ENCODE measurements around the gene PTPA. TPM values are rescaled to one million over a fixed set of nuclear protein-coding genes. Genes with fewer than 3 reads are reported as not detected.

The PTPA gene
- total RNA-seq, 1 donor from 2014 or later, result 166 TPM

DNA sequence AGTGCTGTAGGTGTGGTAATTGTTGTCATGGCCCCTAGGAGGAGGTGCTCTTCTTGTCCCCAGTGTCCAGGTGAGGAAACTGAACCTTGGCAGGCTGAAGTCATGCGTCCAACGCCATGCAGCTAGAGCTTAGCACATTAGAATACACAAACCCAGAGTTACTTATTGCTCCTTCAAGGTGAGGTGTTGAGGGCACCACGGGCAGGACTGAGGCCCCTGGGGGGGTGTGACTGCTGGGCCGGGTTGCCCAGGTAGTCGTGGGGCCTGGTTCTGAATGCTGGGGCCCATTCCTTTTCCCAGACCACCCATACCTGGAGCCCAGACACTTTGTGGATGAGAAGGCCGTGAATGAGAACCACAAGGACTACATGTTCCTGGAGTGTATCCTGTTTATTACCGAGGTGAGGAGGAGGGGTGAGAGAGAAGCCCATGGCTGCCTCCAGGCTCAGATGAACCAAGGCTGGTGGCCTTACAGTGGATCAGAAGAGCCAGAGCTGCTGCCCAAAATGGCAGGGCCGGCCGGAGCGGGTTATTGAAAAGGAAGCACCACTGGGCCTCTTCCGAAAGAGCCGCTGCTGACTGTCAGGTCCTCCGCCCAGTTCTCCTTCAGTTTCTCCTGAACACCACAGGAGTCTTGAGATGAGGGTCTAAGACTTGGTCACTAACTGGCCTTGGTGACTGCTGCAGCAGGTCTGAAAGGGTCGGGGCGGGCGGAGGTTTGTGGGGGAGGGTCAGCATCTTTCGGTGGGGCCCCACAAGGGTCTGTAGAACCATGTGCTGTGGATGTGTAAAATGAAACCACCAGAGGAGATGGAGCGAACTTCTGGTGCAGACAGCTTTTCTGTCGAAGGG, 26.3 kb downstream of the PTPA start:
- Mint-ChIP-seq H3K27me3 (ENCODE audit: unreplicated experiment) (peaks cover 12% of the 10 kb centered on the region), H3K4me1 (ENCODE audit: low read depth, unreplicated experiment) (peaks cover 45% of the 10 kb centered on the region), H3K4me3 (ENCODE audit: unreplicated experiment) (peak overlapping the region; percentile 42), H3K36me3 (ENCODE audit: unreplicated experiment) (no peaks in the 10 kb centered on the region), H3K27ac (ENCODE audit: unreplicated experiment) (peak overlapping the region; percentile 76), H3K9me3 (ENCODE audit: unreplicated experiment) (peaks cover 13% of the 10 kb centered on the region)
- no peak for DNase-seq
- TF ChIP-seq, protein P1, sequence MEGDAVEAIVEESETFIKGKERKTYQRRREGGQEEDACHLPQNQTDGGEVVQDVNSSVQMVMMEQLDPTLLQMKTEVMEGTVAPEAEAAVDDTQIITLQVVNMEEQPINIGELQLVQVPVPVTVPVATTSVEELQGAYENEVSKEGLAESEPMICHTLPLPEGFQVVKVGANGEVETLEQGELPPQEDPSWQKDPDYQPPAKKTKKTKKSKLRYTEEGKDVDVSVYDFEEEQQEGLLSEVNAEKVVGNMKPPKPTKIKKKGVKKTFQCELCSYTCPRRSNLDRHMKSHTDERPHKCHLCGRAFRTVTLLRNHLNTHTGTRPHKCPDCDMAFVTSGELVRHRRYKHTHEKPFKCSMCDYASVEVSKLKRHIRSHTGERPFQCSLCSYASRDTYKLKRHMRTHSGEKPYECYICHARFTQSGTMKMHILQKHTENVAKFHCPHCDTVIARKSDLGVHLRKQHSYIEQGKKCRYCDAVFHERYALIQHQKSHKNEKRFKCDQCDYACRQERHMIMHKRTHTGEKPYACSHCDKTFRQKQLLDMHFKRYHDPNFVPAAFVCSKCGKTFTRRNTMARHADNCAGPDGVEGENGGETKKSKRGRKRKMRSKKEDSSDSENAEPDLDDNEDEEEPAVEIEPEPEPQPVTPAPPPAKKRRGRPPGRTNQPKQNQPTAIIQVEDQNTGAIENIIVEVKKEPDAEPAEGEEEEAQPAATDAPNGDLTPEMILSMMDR (IDR thresholded peaks at IDR 0.05; ENCODE audit: partially characterized antibody, unreplicated experiment), result no peak

DNA sequence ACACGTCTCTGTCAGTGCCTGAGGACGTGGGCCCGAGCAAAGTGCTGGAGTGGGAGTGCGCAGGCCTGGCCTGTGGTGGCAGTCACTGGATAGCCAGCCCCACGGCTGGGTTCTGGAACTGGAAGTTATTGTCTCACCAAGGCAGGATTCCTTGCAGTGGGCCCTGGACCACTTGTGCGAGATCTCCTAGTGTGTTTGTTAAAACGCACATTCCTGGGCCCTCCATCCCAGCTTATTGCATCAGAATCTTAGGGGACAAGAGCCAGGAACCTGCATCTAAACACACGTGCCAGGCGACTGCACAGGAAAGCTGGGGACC, 26.9 kb downstream of the PTPA start:
- peak overlapping the region; percentile 72 for H3K27ac Mint-ChIP-seq (ENCODE audit: unreplicated experiment)
- peaks cover 12% of the 10 kb centered on the region for H3K27me3 Mint-ChIP-seq (ENCODE audit: unreplicated experiment)
- H3K4me1 Mint-ChIP-seq (ENCODE audit: low read depth, unreplicated experiment), result peaks cover 50% of the 10 kb centered on the region
- peaks cover 13% of the 10 kb centered on the region for H3K9me3 Mint-ChIP-seq (ENCODE audit: unreplicated experiment)
- no peak for DNase-seq
- H3K4me3 Mint-ChIP-seq (ENCODE audit: unreplicated experiment), result peak overlapping the region; percentile 42
- no peaks in the 10 kb centered on the region for H3K36me3 Mint-ChIP-seq (ENCODE audit: unreplicated experiment)
- TF ChIP-seq, protein P1 (IDR thresholded peaks at IDR 0.05; ENCODE audit: partially characterized antibody, unreplicated experiment), result no peak

DNA sequence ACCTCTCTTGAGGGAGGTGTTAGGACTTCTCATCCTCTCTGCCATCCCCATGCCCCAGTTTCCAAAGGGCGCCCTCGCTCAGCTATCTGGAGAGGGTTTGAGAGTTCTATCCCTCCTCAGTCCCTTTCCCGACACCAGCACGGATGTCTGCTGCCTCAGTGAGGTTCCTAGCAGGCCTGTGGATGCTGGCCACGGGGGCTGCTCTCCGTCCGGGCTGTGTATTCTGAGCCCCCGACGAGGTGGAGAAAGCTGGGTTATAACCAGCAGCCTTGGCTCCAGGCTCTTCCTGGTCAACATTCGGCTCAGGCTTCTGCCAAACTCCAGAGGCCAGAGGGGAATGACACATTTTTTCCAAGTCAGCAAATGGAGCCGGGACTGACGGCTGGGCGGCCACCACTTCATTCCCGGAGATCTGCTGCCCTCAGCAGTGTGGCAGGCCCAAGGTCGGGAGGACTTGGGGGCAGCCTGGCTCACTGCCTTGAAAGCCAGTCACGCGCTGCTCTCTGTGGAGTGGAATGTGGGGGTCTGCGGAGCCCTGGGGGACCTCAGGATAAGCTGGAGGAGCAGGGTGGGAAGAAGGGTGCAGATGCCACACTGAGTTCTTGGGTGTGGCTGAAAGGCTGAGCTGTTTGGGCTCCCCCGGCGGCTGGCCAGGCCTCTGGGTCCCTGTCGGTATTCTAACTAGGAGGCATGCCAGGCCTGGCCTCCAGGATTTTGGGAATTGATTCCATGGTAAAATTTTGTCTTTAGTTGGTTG, 27.4 kb downstream of the PTPA start:
- Mint-ChIP-seq H3K4me3 (ENCODE audit: unreplicated experiment) (peak overlapping the region; percentile 79), H3K27me3 (ENCODE audit: unreplicated experiment) (peaks cover 12% of the 10 kb centered on the region), H3K36me3 (ENCODE audit: unreplicated experiment) (no peaks in the 10 kb centered on the region), H3K4me1 (ENCODE audit: low read depth, unreplicated experiment) (peaks cover 49% of the 10 kb centered on the region), H3K27ac (ENCODE audit: unreplicated experiment) (peak overlapping the region; percentile 96), H3K9me3 (ENCODE audit: unreplicated experiment) (peaks cover 13% of the 10 kb centered on the region)
- DNase-seq, result no peak
- TF ChIP-seq, protein P1 (IDR thresholded peaks at IDR 0.05; ENCODE audit: partially characterized antibody, unreplicated experiment), result no peak

DNA sequence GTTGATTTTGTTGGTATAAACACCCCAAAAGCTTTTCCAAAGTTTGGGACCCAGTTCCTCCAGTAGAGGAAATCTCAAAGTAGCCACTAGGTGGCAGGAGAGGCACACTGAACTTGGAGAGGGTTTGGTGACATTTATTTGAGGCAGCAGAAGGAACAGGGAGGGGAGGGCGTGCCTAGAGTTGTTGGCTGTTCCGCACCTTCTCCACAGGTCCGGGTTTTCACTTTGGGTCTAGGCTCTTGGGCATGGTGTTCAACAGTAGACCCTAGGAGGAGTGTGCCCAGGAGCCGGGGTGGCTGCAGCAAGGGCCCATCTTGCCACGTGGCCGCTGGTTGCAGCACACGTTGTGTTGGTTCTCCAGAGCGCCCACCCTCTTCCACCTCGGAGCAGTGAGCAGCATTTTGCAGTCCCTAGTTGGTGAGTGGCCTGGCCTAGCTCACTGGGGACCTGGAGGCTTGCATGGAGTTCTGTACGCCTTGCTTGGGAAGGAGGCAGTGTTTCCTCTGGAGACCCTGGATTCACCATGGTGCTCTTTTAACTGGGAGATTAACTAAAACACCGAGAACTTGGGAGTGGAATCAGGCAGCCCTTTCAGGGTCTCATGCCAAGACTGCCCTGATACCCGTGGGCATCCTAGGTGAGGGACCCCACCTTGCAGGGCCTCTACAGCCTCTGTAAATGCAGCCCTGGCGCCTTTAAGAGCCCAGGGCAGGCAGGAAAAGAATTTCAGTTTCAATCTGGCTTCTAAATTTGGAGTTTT, 28.2 kb downstream of the PTPA start:
- H3K4me3 Mint-ChIP-seq (ENCODE audit: unreplicated experiment), result peak overlapping the region; percentile 79
- H3K9me3 Mint-ChIP-seq (ENCODE audit: unreplicated experiment), result peaks cover 13% of the 10 kb centered on the region
- H3K27ac Mint-ChIP-seq (ENCODE audit: unreplicated experiment), result peak overlapping the region; percentile 96
- H3K27me3 Mint-ChIP-seq (ENCODE audit: unreplicated experiment), result peaks cover 15% of the 10 kb centered on the region
- DNase-seq, result peak; percentile 74
- TF ChIP-seq, protein P1 (IDR thresholded peaks at IDR 0.05; ENCODE audit: partially characterized antibody, unreplicated experiment), result peak; percentile 96
- no peaks in the 10 kb centered on the region for H3K36me3 Mint-ChIP-seq (ENCODE audit: unreplicated experiment)
- H3K4me1 Mint-ChIP-seq (ENCODE audit: low read depth, unreplicated experiment), result peaks cover 48% of the 10 kb centered on the region

Data from glutamatergic neuron (in vitro differentiated cells).